HG03354 (cell line): ENCODE measurements around the gene SLC49A4.

Experiments used
- ATAC-seq: cut with Tn5 transposase; IDR thresholded peaks from one replicate; pipeline ENCODE4 v1.9.1; 2021; ENCODE audit warnings: mild to moderate bottlenecking; ENCODE audit not compliant: unreplicated experiment, poor library complexity, severe bottlenecking

Gene SLC49A4

DNA sequence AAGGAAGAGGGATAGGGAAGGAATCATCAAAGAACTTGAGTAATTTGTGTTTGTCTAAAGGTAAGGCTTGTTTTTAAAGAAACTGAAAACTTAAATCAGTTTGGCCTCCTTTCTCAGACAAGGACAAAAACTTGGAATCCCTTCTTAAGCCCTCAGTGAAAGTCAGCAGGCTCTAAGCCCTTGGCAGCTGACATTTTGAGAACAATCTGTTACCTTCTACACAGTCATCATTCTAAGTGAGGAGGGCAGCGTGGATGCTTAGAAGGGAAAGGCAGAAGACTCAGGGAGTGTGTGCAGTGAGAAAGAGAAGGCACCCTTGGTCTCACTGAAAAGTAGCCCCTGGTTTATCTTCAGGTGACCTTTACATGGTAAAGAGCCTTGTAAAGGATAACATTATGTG, 12.1 kb upstream of the SLC49A4 start:
- no peak for ATAC-seq

DNA sequence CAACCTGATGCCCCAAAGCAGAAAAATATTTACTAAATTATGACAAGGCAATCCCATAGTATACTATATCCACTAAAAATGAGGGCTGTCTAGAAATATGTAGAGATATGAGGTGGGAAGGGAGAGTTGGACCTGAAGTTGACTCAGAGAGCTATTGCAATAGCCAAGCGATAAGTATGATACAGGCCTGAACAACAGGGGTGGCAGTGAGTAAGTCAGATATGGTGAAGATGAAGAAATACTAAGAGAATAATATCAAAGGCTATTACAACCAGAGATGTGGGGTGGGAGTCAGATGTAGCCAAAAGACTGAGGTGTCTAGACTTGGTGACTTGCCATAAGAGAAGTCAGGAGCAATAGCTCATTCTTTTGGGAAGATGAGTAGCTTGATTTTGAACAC, 10.4 kb upstream of the SLC49A4 start:
- ATAC-seq: no peak

DNA sequence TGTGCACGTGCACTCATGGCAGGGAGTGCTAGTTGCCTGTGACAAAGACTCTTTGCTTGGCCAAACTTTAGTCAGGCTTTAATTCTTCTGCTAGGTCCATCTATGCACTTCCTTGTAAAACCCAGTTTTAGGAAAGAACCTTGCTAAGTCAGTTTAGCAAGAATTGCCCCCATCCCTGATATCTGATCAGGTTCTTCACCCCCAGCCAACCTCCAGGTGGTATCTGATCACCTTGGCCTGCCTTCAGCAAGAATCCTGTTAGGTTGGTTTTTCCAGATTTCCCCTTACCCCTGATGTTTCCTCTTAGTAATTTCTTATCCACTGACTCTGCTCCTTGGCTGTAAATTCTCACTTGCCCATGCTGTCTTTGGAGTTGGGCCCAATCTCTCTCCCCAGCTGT, 9.6 kb upstream of the SLC49A4 start:
- no peak for ATAC-seq

DNA sequence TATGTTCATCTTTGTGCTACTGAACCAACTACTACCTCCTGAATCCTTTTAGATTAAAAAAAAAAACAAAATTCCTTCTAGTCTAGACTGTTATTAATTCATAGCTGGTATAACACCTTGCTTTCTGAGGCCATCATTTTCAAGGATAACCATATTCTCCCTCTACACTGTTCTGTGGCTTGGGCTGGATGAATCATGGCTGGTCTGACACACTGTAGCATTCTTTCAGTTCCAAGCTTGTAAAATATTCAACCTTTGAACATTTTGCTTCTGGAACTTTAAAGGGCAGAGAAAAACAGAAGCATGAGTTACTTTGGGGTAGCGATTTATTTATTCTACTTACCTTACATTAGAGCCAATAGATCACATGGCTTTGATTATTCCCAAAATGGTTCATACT, 8.8 kb upstream of the SLC49A4 start:
- no peak for ATAC-seq

DNA sequence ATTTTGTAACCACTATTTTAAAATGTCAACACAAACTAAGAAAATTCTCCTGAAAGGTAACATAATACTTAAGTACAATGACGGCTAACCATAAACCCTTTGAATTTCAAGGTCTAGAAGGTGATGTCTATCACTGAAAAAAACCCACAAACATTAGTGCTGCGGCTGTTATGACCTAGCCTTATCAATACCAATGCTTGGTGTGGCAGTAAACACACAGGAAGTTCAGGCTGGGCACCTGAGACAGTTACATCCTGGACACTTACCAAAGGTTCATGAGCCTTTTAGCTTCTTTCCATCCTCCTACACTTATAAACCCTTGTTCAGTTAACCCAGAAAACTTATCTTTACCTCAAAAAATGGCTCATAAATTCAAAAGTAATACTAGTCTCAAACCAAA, 7.0 kb upstream of the SLC49A4 start:
- ATAC-seq: no peak

DNA sequence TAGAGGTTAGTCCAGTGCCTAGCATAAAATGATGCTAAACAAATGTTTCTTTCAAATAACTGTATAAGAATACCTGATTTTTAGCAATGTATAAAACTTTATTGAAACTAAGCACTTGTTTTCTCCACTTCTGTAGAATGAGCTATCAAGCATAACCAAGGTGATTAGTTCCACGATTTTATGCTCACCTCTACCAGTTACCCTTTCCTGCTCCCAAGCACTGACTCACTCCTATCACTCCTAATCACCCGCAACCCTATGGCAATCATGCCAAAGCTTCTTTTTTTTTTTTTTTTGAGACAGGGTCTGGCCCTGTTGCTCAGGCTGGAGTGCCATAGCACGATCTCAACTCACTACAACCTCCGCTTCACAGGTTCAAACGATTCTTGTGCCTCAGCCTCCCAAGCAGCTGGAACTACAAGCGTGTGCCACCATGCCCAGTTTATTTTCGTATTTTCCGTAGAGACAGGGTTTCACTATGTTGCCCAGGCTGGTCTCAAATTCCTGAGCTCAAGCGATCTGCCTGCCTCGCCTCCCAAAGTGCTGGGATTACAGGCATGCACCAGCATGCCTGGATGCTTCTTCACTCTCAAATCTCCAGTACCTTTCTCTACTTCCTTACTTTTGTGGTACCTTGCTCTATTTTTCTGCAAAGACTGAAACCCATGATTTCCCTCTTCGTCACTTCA, 5.1 kb upstream of the SLC49A4 start:
- no peak for ATAC-seq

DNA sequence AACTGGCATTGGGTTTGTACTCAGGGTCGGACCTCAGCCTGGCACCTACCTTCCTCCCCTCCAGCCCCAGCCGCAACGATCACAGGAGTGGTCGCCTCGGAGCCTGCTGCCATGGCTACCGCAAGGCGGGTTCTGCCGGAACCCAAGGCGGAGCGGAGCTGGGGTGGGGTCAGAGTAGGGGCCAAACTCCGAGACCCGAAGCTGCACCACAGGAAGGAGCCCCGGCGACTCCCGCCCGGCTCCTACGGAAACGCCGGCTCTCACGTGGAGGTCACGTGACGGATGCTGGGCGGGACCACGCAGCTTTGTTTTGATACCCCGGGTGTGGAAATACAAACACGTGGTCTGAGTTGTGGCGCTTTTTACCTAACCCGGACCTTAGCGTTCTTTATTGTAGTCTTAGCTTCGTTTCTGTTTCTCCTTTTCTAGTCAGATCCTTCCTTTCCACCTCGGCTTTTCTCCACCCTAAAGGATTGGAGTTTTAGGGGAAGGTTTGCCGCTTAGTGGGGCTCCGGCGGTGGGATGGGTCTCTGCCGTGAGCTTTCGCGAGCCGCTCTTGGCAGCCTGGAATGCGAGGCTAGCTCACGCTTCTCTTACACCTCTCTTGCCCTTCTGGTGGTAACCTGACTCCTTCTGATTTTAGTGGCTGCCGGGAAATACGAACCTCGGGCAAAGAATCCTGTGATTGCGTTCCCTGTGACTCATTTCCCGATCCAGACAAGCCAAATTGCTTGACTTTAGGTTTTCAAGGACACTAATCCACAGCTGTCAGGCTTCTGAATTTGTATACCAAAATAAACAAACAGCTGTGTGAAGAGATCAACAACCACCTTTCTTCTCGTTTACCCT, 1.1 kb upstream of the SLC49A4 start, which contains the start of gene HSPBAP1:
HSPBAP1 (minus strand) TSS at position 264 of the 849 bp plus-strand sequence; CDS start at position 113, 151 bp downstream.
- ATAC-seq: peak; percentile 71

DNA sequence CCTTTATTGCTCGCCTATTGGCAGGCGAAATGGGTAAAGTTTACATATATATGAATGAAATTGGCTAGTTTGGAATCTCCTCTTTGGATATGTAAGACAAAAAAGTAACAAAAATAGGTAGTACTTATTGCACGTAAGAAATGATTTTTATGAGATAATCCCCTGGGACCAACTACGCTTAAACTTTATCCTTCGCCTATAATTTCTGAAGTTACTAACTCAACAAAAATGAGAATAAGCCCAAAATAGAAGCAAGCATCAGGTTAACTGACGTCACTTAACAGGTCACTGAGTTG, 438 bp upstream of the SLC49A4 start:
- ATAC-seq: no peak

DNA sequence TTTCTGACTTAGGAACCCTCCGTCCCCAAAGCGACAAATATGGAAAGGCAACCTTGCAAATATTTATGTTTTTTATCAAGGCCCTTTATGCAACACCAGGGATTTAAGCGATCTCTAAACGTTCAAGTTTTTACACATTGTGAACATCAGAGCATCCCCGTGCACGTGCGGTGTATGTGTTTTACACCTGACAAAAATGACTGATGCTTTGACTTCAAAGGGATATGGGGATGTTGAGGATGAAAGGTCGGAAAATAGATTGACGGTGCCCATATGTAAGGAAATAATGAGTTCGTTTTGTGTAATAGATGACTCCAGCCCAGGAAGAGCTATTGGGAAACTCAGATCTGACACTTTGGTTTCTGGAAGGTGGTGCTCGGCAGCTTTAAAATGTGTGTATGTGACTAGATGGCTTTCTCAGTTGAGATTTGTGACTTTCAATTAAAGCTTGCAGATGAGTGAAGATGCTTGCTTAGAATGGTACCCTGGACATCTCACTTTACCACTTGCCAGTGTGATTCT, 866 bp downstream of the SLC49A4 start:
- ATAC-seq: no peak

DNA sequence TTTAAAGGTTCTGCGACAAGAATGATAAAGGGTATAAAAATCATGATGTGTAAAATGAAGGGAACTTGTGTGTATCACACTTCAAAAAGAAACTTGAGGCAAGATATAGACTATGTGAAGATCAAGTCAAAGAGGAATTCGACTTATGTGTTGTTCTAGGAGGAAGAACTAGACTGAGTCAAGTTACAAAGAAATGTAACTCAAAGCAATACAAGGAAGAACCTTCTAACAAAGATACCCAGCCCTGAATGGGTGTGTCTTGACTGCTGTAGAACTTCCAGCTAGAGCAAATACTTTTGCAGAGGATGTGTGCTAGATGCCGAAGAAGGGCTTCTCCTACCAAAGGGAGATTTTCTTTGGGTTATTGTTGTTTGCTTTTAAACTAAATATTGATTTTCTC, 2.4 kb downstream of the SLC49A4 start:
- no peak for ATAC-seq

DNA sequence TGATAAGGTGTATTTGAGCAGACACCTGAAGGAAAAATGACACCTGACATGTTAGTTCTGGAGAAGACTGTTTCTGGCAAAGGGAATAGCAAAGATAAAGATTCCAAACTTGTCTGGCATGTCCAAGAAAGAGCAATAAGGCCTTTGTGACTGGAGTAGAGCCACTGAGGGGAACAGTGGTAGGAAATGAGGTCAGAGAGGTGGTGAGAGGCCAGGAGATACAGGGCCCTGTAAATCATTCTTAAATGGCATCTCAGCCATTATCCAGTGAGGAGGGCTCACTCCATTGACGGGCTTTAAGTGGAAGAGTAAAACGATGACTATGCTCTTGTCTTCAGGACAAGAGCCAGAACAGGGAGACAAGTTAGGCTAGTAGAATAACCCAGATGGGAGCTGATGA, 4.5 kb downstream of the SLC49A4 start:
- ATAC-seq: no peak

DNA sequence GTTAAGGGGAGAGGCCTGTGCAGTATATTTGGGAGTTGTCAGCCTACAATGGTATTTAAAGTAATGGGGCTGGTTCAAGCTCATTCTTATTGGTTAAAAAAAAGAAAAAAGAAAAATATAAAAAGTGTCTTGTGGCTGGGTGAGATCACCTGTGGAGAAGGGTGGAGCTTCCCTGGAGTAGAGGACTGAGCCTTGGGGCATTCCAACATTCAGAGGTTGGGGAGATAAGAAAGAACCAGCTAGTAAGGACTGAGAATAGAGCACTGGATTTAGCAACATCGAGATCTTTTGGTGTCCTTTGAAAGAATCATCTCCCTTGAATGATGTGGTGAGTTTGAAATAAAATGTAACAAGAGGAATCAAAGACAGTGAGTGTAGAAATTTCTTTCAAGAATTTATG, 5.2 kb downstream of the SLC49A4 start:
- no peak for ATAC-seq

DNA sequence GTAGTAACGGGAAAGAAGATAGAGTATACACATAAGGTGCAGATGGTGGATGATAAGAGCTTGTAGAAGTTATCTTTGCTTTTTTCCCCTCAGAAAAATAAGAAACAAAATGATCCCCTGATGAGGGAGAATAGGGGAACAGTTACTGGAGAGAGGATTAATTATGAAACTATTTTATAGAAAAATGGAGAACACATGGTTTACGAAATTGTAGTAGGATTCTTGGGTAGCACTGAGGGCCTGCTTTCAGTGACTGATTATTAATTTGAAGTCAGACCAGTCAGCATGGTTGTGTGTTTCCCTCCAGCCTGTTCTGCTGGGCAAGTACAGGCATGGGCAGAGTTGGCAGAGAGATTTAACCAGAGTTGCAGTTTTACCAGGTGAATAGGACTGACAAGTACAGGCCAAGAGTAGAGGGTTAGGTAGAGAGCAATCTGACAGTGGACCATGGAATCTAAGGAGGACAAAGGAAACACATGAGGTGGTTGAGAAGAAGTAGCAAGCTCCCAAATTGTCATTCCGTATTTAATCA, 5.9 kb downstream of the SLC49A4 start:
- no peak for ATAC-seq

DNA sequence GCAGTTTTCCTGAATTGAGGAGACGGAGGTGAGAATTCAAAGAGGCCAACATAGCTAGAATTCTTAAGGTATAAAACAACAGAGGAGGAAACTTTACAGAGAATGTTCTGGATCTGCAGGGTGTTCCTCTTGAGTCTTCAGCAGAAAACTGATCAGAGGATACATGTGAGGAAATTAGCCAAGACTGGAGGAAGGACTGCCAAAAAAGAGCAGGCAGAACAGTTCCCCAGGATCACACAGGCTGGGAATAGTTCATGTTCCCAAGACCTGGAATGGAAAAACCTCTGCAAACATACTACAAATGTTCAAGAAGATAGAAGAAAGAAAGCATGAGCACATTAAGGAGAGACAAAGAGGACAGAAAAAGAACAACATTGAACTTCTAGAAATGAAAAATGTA, 7.5 kb downstream of the SLC49A4 start:
- no peak for ATAC-seq

DNA sequence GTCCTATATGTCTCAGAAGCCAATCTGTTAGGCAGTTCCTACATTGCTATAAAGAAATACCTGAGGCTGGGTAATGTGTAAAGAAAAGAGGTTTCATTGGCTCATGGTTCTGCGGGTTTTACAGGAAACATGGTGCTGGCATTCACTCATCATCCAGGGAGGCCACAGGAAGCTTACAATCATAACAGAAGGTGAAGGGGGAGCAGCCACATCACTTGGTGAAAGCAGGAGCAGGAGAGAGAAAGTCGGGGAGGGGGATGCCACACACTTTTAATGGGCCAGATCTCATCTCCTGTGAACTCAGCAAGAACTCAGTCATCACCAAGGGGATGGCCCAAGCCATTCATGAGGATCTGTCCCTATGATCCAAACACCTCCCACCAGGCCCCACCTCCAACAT, 9.1 kb downstream of the SLC49A4 start:
- ATAC-seq: no peak

DNA sequence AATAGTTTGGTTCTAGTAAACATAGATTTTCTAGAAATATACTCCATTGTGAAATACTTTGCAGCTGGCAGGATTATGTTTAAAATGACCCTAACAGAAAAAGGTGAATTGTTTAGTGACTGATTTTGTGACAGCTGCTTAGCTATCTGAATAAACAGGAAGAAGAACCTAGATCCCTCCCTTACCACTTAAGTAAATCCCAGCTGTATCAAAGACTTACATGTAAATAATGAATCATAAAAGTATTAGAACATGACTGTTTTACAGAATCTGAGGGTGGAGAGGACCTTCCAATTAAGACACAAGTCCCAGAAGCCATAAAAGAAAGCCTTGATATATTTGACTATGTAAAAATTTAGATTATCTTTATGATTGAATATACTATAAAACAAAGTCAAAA, 15.9 kb downstream of the SLC49A4 start:
- ATAC-seq: no peak

DNA sequence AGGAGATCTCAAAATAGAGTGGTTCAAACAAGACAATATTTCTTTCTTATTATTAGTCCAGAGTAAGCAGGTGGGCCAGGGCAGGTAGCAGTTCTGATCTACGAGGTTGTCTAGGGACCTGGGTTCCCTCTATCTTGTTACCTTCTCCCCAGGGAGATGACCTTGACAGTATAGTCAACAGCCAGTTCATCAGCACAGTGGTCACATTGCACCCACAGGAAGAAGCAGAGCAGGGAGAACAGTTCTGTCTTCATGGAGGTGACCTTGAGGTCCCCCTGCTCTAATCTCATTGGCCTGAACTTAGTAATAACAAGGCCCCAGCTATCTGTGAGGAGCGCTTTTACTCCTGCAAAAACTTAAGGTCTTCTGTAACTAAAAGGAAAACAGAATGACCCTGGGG, 21.7 kb downstream of the SLC49A4 start:
- ATAC-seq: no peak

DNA sequence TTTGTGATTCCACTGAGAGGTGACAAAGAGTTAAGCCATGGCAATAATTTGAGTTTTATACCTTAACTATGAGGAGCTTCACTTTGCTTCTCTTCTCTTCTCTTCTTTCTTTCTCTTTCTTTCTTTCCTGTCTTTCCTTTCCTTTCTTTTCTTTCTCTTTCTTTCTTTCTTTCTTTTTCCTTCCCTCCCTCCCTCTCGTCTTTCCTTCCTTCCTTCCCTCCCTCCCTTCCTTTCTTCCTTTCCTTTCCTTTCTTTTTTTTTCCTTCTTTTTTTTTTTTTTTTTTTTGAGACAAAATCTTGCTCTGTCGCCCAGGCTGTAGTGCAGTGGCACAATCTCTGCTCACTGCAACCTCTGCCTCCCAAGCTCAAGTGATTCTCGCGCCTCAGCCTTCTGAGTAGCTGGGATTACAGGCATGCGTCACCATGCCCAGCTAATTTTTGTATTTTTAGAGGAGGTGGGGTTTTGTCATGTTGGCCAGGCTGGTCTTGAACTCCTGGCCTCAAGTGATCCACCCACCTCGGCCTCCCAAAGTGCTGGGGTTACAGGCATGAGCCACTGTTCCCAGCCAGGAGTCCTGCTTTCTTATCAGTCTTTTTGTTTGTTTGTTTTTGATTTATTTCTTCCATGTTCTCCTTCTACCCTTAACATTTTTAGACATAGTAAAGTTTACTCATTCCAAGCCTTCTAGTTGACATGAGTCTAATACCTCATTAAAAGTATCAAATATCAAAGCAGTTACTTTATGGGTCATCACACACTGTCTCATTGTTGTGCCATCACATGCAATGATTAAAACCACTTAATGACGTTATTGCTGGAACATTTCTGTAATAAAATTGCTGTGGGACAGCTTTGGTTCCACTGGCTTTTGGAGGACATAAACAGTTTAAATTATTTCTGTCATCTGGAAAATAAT, 29.9 kb downstream of the SLC49A4 start:
- no peak for ATAC-seq

DNA sequence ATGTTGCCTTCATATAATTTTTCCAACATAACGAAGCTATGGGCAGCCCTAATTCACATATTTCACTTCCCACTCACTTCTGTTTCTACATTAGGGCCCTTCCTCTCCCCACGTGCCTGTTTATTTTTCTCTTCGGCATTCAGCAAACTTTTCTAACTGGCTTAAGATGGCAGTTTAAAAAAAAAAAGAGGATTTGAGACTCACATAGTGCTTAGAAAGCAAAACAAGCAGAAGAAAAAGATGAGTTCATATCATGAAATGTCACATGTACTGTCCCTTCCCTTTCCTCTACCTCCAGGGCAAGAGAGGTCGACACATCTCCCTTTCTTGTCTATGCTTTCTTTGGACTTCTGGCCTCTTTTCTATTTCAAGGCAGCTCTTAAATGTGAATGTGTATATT, 30.6 kb downstream of the SLC49A4 start:
- ATAC-seq: no peak

DNA sequence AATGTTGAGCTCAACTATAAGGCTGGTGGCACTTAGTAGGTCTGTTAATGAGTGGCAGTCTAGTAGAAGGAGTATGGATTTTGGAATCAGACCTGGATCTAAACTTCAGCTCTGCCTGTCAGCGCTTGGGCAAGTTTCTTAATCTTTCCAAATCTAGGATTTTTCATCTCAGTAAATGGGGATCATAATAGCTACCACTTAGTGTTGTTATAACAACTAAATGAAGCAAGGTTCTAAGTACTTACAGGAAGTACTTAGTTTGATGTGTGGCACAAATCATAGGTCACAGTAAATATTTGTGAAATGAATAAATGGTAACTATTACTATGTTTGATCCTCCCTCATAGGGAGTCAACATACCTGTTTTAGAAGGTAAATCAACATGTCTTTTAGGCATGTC, 31.4 kb downstream of the SLC49A4 start:
- ATAC-seq: no peak
